ENCODE measurements around the gene FGFBP2.

DNA sequence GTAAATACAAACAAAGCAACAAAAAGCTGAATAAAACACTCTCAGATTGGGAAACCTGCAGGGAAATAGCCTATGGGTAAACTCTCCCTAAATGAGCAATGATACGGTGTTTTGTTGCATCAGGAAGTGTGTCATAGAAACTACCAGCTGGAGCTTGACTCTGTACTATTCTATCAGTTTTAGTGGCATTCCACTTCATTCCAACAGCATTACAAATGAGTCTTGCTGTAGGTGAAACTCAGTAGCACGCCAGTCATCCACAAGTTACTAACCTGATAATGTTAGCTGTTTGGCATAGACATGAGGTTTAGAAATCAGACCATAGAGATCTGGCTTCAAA is 49.4 kb downstream of the FGFBP2 start:
- TF ChIP-seq ZNF549 (tag by site-specific recombination; IDR thresholded peaks at IDR 0.05), result no peak
- TF ChIP-seq, protein P1, sequence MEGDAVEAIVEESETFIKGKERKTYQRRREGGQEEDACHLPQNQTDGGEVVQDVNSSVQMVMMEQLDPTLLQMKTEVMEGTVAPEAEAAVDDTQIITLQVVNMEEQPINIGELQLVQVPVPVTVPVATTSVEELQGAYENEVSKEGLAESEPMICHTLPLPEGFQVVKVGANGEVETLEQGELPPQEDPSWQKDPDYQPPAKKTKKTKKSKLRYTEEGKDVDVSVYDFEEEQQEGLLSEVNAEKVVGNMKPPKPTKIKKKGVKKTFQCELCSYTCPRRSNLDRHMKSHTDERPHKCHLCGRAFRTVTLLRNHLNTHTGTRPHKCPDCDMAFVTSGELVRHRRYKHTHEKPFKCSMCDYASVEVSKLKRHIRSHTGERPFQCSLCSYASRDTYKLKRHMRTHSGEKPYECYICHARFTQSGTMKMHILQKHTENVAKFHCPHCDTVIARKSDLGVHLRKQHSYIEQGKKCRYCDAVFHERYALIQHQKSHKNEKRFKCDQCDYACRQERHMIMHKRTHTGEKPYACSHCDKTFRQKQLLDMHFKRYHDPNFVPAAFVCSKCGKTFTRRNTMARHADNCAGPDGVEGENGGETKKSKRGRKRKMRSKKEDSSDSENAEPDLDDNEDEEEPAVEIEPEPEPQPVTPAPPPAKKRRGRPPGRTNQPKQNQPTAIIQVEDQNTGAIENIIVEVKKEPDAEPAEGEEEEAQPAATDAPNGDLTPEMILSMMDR (tag by site-specific recombination; IDR thresholded peaks at IDR 0.05), result no peak
- TF ChIP-seq, protein P2, sequence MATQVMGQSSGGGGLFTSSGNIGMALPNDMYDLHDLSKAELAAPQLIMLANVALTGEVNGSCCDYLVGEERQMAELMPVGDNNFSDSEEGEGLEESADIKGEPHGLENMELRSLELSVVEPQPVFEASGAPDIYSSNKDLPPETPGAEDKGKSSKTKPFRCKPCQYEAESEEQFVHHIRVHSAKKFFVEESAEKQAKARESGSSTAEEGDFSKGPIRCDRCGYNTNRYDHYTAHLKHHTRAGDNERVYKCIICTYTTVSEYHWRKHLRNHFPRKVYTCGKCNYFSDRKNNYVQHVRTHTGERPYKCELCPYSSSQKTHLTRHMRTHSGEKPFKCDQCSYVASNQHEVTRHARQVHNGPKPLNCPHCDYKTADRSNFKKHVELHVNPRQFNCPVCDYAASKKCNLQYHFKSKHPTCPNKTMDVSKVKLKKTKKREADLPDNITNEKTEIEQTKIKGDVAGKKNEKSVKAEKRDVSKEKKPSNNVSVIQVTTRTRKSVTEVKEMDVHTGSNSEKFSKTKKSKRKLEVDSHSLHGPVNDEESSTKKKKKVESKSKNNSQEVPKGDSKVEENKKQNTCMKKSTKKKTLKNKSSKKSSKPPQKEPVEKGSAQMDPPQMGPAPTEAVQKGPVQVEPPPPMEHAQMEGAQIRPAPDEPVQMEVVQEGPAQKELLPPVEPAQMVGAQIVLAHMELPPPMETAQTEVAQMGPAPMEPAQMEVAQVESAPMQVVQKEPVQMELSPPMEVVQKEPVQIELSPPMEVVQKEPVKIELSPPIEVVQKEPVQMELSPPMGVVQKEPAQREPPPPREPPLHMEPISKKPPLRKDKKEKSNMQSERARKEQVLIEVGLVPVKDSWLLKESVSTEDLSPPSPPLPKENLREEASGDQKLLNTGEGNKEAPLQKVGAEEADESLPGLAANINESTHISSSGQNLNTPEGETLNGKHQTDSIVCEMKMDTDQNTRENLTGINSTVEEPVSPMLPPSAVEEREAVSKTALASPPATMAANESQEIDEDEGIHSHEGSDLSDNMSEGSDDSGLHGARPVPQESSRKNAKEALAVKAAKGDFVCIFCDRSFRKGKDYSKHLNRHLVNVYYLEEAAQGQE (tag by site-specific recombination; IDR thresholded peaks at IDR 0.05), result no peak
- no peak for TF ChIP-seq ZNF37A (tag by site-specific recombination; IDR thresholded peaks at IDR 0.05)
- no peak for TF ChIP-seq ZNF140 (tag by site-specific recombination; IDR thresholded peaks at IDR 0.05)
- TF ChIP-seq ZNF341 (tag by site-specific recombination; IDR thresholded peaks at IDR 0.05; ENCODE audit: low read depth), result no peak
- no peak for TF ChIP-seq ZNF10 (tag by site-specific recombination; IDR thresholded peaks at IDR 0.05)
